ENCODE data around the gene ATP1A1. TPM values are rescaled to one million over a fixed set of nuclear protein-coding genes. Genes with fewer than 3 reads are reported as not detected.

Gene ATP1A1
- total and polyA plus RNA-seq, 2 donors (not counting 3 experiments of a cell fraction or from before 2014, with no cell fraction given), result 263 to 325 TPM

DNA sequence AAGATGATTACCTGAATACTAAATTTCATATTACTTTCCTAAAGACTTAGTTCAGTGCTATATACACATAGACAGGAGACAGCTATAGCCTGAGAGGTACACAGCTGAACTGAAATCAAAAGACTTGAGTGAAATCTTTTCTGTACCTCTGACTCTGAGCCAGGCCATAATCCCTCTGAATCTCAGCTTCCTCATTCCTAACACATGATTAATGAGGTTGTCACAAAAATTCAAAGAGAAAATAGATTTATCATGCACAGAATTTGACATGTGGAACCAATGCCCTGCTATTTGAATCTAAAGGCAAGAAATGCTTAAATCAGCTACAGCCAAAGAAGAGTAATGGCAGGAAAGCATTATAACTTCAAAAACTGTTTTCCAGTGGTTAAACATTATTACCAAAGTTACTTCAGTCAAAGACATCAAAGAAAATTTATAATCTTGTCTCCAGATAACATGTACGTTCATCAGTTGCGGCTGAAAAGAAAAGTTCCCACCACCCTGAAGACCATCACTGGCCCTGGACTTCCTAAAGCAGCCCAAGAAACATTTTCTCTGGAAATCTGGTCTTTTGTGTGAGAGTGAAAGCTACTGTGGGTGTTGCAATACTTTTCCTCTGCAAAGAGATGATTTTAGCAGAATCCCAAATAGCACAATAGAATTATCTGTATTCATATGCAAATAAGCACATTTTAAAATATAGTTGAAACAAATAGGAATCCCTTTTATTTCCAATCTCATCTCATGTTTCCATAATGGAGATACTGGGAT lies 13.8 kb upstream of the ATP1A1 start:
- dilution Hi-C loops (cut with MboI; ENCODE audit: extremely low pct_ligation_motif_present, low sequenced_read_pairs), result no loop called here
- H4K20me1 ChIP-seq (replicated peaks; ENCODE audit: control insufficient read depth, extremely low read depth, insufficient read depth, low read length), result no peaks in the 10 kb centered on the region
- H3K79me2 ChIP-seq (ENCODE audit: control insufficient read depth, insufficient read depth, low read length), result no peaks in the 10 kb centered on the region
- DNase-seq (ENCODE audit: low read depth, low spot score), result peak; percentile 34
- no TSS peak for BruUV-seq (replicated peaks)
- FAIRE-seq, result no peak
- peak overlapping the region; percentile 25 for H2AFZ ChIP-seq (ENCODE audit: low read depth, low read length)
- no peaks in the 10 kb centered on the region for H3K36me3 ChIP-seq (ENCODE audit: control insufficient read depth in 2 of 2, extremely low read depth in 1 of 2, insufficient read depth in 2 of 2, low read length in 2 of 2)
- no peak overlapping the region for H3K9ac ChIP-seq (replicated peaks; ENCODE audit: extremely low read depth, insufficient read depth, low read length)
- TF ChIP-seq POLR2A (IDR thresholded peaks at IDR 0.05; ENCODE audit: low read depth, low read length) (no peak), GATA2 (IDR thresholded peaks at IDR 0.05; ENCODE audit: insufficient read depth, insufficient read length, low read depth, low read length) (no peak), JUN (IDR thresholded peaks at IDR 0.05; ENCODE audit: borderline replicate concordance, insufficient read depth, insufficient read length, low read depth) (no peak), EZH2 (IDR thresholded peaks at IDR 0.05; ENCODE audit: borderline replicate concordance, low read depth, low read length, severe bottlenecking) (no peak), CTCF (IDR thresholded peaks at IDR 0.05; ENCODE audit: extremely low read depth in 1 of 2, insufficient read depth in 1 of 2, low read depth in 1 of 2, low read length in 2 of 2) (no peak), MYC (IDR thresholded peaks at IDR 0.05; ENCODE audit: low read depth, low read length) (no peak), POLR2AphosphoS5 (IDR thresholded peaks at IDR 0.05; ENCODE audit: insufficient read depth, low read depth, low read length) (no peak), FOS (IDR thresholded peaks at IDR 0.05; ENCODE audit: borderline replicate concordance, insufficient read depth, low read length) (no peak)
- TF ChIP-seq, protein P1, sequence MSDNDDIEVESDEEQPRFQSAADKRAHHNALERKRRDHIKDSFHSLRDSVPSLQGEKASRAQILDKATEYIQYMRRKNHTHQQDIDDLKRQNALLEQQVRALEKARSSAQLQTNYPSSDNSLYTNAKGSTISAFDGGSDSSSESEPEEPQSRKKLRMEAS (IDR thresholded peaks at IDR 0.05; ENCODE audit: insufficient read depth, insufficient read length), result no peak
- peaks cover 21% of the 10 kb centered on the region for H3K4me1 ChIP-seq (ENCODE audit: control insufficient read depth, extremely low read depth, insufficient read depth, low read length)
- no peaks in the 10 kb centered on the region for H3K27me3 ChIP-seq (ENCODE audit: control insufficient read depth in 2 of 2, insufficient read depth in 2 of 2, low read length in 2 of 2)
- ChIA-PET CTCF (interaction anchor here (0.8 to 4.9 kb wide), 9 partner anchors 11 to 220 kb away, joined by 3 to 78 read pairs (median 6); no protein-coding TSS in a partner anchor), POLR2A (no interaction called here)
- no peaks in the 10 kb centered on the region for H3K9me3 ChIP-seq (replicated peaks; ENCODE audit: control insufficient read depth, insufficient read depth, low read length)
- H3K27ac ChIP-seq (ENCODE audit: insufficient read depth, low read depth, low read length), result no peak overlapping the region
- H3K4me3 ChIP-seq (replicated peaks in 1 of 3; ENCODE audit: insufficient read depth in 1 of 3, low read depth in 1 of 3, low read length in 3 of 3), result no peak overlapping the region
- no peak overlapping the region for H3K4me2 ChIP-seq (ENCODE audit: insufficient read depth, low read length)
- intact Hi-C loops (cut with micrococcal nuclease), result loop anchor here (5.0 kb wide), 1 partner anchor 207 kb away; no protein-coding TSS in a partner anchor
- no peaks in the 10 kb centered on the region for H3K9me1 ChIP-seq (replicated peaks; ENCODE audit: control insufficient read depth, extremely low read depth, insufficient read depth, low read length)
